HG03558 (cell line): Measurements from ENCODE around the gene ASNSD1.
"Not testable (repeated sequence)": the region's sequence is repeated elsewhere in the genome, so short reads cannot be mapped to it uniquely, and the experiment has no call there.

Source experiments
- ATAC-seq: cut with Tn5 transposase; IDR thresholded peaks from one replicate; pipeline ENCODE4 v1.9.1; 2021; ENCODE audit warnings: moderate number of reproducible peaks; ENCODE audit not compliant: unreplicated experiment; ENCODE audit errors: extremely low read depth

Gene ASNSD1

DNA sequence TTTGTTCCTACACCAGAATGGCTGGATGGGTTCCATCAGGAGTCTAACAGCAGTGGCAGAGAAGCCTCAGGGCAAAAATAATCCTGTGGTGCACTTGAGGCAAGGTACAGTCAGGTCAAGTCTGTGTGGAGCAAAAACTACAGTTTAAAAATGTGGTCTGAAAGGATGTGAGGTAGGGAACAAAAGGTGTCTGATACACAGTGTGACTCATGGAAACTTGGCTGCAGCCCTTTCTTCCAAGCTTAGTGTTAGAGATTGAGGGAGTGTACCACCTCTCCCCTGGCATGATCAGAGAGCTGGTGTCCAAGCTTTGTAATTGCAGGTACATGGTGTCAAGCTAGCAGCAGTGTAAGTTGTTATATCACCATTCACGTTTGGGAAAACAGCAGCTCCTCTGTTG lies 22.1 kb downstream of the ASNSD1 start:
- no peak for ATAC-seq

DNA sequence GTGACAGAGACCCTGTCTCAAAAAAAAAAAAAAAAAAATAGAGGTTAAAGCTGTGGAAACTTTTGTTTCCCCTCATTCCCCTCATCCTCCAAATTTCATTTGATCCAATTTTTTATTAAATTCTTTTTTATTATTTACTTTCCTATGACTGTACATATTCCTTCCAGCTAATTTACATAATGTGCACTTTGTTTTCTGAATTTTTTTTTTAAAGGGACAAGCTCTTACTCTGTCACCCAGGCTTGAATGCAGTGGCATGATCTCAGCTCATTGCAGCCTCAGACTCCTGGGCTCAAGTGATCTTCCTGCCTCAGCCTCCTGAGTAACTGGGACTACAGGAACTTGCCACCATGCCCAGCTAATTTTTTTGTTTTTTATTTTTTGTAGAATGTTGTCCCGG lies 23.6 kb downstream of the ASNSD1 start:
- ATAC-seq = no peak

DNA sequence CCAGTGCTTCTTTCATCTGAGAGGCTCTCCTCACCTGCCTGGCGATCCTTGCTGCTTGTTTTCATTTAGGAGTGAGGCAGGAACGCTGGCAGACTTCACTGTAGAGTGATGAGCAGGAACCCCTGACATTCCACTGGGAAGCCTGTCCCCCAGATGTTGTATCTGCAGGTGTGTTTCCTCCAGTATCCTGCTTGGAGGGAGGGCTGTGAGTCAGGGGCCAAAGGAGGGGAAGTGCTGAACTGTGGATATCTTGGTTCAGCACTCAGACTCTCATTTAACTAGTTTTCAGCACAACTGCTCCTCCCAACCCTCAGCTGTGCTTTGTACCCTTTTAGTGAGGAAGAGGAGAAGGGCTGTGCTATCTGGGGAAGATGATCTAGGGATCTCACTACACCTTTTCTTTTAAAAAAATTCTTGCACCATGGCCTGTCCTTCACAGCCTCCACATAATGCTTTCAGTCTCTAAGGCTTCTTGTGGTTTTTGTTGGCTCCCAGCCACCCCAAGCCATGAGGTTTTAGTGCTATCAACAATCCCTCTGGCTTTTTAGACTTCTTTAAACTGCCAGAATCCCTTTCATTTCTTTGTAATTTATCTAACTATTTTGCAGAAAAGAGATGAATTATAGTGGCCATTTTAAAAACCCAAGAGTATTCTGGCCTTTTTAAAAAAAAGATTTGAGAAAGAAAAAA lies 24.4 kb downstream of the ASNSD1 start:
- peak; percentile 59 for ATAC-seq

DNA sequence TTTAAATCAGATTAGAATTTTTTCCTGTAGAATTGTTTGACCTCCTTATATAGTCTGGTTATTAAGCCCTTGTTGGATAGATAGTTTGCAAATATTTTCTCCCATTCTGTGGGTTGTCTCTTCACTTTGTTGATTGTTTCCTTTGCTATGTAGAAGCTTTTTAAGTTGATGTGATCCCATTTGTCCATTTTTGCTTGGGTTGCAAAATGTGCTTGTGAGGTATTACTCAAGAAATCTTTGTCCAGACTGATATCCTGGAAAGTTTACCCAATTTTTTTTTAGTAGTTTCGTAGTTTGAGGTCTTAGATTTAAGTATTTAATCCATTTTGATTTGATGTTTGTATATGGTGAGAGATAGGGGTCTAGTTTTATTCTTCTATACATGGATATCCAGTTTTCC lies 26.5 kb downstream of the ASNSD1 start:
- ATAC-seq = not testable (repeated sequence)

DNA sequence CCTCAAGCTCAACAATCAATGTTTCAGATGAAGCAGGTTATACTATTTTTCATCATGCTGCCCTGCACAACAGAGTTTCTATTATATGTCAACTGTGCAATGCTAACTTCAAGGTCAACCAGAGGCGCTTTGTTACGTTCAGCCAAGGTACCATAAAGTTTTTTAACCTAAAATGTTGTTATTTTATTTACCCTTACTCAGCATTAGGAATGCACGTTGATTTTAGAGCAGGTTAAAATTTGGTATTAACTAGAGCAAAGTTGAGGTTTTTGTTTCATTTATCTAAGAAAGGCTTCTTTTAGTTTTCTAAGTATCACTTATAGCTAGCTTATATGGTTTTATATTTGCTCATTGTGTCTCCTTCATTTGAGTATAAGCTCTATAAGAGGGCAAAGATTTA lies 35.0 kb downstream of the ASNSD1 start:
- no peak for ATAC-seq

DNA sequence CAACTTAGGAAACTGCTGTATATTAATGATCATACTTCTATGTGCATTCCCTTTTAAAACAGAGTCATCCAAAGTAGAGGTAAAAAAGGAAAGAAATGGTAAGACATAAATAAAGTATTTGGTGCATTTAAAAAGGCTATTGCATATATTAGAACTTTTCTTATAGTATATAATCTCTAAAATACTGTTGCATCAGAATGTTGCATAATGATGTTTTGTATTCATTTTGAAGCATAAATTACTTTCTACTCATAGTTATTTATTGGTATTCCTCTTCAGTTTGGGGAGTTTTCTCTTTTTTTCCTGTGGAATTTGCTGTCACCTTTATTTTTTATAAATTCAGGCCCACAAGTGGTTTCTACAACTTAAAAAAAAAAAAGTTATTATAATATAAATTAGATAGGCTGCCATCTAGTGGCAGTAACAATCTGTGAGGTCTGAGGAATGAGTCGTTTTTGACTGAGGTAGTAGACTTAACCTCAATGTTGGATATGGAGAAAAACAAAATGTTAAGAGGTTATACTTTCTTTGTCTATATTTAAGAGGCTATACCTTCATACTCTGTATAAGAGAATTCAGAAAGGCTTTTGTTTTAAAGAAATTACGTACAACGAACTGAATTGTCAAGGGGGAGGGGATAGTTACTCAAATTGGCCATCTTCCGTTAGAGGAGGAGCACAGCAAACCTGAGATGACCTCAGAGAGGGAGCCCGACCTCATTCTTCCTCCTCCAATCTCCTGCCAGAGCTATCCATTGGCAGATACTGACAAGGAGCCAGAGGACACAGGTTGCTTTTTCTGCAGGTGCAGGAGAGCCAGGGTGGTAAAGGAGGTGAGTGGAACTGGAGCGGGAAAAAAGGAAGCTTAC lies 37.0 kb downstream of the ASNSD1 start:
- no peak for ATAC-seq

DNA sequence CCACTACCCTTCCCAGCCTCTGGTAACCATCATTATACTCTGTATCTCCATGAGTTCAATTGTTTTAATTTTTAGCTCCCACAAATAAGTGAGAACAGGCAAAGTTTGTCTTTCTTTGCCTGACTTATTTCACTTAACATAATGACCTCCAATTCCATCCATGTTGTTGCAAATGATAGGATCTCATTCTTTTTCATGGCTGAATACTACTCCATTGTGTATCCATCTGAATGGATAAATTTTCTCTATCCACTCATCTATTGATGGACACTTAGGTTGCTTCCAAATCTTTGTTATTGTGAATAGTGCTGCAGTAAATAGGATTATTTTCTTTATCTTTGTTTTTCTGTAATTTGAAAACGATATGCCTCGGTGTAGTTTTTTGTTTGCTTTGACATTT lies 39.4 kb downstream of the ASNSD1 start:
- no peak for ATAC-seq

DNA sequence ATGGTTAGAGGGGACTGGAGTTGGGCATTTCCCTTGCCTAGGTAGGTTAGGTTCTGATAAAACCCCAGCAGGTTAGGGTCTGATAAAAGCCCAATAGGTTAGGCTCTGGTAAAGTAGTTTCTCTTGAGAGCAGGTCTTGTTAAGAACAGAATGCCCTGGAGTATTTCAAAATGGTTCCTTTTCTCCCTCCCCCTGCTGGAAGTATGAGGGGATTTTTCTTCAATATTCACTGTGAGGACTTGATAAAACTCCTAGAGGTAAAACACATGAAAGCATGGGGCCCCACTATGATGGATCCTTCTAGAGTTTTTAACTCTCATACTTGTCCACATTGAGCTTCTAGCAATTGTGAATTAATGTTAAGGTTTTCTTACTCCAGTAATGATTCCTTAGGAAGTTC lies 40.8 kb downstream of the ASNSD1 start:
- ATAC-seq = no peak

DNA sequence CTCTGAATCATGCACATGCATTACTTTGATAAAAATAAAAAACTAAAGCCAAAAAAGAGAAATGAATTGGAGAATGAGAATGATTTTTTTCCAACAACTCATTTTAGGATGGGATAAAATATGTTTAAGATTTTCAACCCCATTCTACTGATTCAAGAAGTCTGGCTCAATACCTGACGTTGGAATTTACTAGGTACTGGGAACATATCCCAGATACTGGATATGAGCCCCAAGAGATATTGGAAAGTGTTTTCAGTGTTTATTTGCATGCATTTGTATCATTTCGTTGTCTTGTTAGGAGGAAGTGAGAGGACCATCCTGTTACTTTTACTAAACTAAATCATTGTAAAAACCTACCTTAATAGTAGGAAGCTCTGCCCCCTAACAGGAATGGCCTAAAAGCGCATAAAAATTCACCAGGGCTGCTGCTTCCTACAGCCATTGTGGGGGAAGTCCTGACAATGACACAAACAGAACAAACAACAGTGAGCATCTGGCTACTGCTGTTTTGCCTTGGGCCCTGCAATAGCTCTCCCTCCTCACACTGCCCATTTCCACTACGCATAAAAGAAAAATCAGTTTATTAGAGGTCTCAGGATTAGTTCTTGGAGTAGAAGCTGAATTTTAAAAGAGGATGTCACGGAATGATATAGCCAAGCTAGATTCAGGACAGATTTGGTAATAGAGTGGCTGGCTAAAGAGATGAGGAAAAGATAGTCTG lies 48.4 kb downstream of the ASNSD1 start:
- ATAC-seq = no peak

DNA sequence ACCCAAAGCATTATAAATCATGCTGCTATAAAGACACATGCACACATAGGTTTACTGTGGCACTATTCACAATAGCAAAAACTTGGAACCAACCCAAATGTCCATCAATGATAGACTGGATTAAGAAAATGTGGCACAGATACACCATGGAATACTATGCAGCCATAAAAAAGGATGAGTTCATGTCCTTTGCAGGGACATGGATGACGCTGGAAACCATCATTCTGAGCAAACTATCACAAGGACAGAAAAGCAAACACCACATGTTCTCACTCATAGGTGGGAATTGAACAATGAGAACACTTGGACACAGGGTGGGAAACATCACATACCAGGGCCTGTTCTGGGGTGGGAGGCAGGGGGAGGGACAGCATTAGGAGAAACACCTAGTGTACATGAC lies 56.3 kb downstream of the ASNSD1 start:
- not testable (repeated sequence) for ATAC-seq

DNA sequence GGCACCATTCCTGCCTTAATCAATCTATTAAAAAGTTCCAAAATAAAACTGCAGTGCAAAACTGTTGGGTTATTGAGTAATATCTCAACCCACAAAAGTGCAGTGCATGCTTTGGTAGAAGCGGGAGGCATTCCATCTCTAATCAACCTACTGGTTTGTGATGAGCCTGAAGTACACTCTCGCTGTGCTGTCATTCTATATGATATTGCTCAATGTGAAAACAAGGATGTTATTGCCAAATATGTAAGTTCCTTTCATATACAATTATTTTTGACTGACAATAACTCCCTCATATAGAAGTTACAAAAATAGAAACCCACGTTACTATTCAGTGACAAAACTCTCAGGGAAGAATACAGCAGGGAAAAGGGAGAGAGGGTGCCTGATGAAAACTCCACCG lies 58.3 kb downstream of the ASNSD1 start:
- no peak for ATAC-seq
